GM12874 (cell line): Measurements from ENCODE around the gene GSTM3.

Source experiments
- CTCF ChIP-seq: IDR thresholded peaks from 2 replicates; pipeline ENCODE4 v1.5.1; 2011; ENCODE audit warnings: low read depth, mild to moderate bottlenecking, control low read depth, low read length, moderate library complexity; ENCODE audit not compliant: insufficient read depth

GSTM3 gene

GRCh38 chr1:109773900-109774485, 33.2 kb upstream of the GSTM3 start:
- TF ChIP-seq CTCF = no peak

GRCh38 chr1:109773203-109773899, 32.5 kb upstream of the GSTM3 start:
- TF ChIP-seq CTCF = peak; percentile 82

- no peak for TF ChIP-seq CTCF
Measured at GRCh38 chr1:109772658-109773202, 31.9 kb upstream of the GSTM3 start.

- TF ChIP-seq CTCF = no peak
Measured at GRCh38 chr1:109771712-109772657, 31.1 kb upstream of the GSTM3 start.

- TF ChIP-seq CTCF = no peak
Measured at GRCh38 chr1:109770331-109771095, 29.7 kb upstream of the GSTM3 start.

- no peak for TF ChIP-seq CTCF
Measured at GRCh38 chr1:109769330-109770078, 28.7 kb upstream of the GSTM3 start.
